A673 (cell line): ENCODE results near the gene S100Z. TPM values are rescaled to one million over a fixed set of nuclear protein-coding genes. Genes with fewer than 3 reads are reported as not detected.

Experiments
- BruUV-seq: library from RNA; stranded (reverse); fragments of 400-500 nt; replicated peaks from 2 replicates; lab custom pipeline; 2021; lab: Mats Ljungman, UMichigan
- CTCF ChIA-PET: fragments of 300-600 bp; sonication (Branson Sonifier 250); formaldehyde crosslinking; loops from one replicate; lab custom pipeline; 2022; ENCODE audit warnings: antibody characterized with exemption; lab: Charles Lee
- POLR2A ChIA-PET: fragments of 300-600 bp; sonication (Branson Sonifier 250); formaldehyde crosslinking; loops from one replicate; lab custom pipeline; 2022; ENCODE audit warnings: antibody characterized with exemption; ENCODE audit not compliant: low non-redundant PET; lab: Charles Lee
- DNase-seq: peaks from one replicate; pipeline ENCODE4 v3.0.0-alpha.2; 2015; ENCODE audit warnings: low spot score
- H3K27ac ChIP-seq: fragments of 200-600 bp; sonication (generic); 2 replicates; pipeline ENCODE4 v1.5.1; 2016; ENCODE audit warnings: mixed run types, low read depth, mild to moderate bottlenecking, mixed read lengths, antibody characterized with exemption, low read length; ENCODE audit not compliant: poor library complexity, severe bottlenecking
- H3K27me3 ChIP-seq: fragments of 200-600 bp; sonication (generic); replicated peaks from 2 replicates; pipeline ENCODE4 v1.6.1; 2017; ENCODE audit warnings: mixed run types, low read depth, mild to moderate bottlenecking, mixed read lengths, antibody characterized with exemption, low read length; ENCODE audit not compliant: insufficient read depth, poor library complexity
- H3K36me3 ChIP-seq: fragments of 200-600 bp; sonication (generic); 2 replicates; pipeline ENCODE4 v1.6.1; 2016; ENCODE audit warnings: mixed run types, mild to moderate bottlenecking, mixed read lengths, antibody characterized with exemption, low read length; ENCODE audit not compliant: insufficient read depth, poor library complexity, severe bottlenecking
- H3K4me1 ChIP-seq: fragments of 200-600 bp; sonication (generic); 2 replicates; pipeline ENCODE4 v1.6.1; 2017; ENCODE audit warnings: mixed run types, mild to moderate bottlenecking, mixed read lengths, antibody characterized with exemption, low read length; ENCODE audit not compliant: insufficient read depth, poor library complexity, severe bottlenecking
- H3K4me3 ChIP-seq: fragments of 200-600 bp; sonication (generic); 2 replicates; pipeline ENCODE4 v1.5.1; 2016; ENCODE audit warnings: low read depth, mixed run types, mild to moderate bottlenecking, mixed read lengths, low read length; ENCODE audit not compliant: poor library complexity, severe bottlenecking
- H3K9me3 ChIP-seq: fragments of 200-600 bp; sonication (generic); 2 replicates; pipeline ENCODE4 v1.6.1; 2016; ENCODE audit warnings: mixed run types, low read depth, mild to moderate bottlenecking, mixed read lengths, antibody characterized with exemption, low read length; ENCODE audit not compliant: poor library complexity, severe bottlenecking
- EZH2 ChIP-seq: fragments of 200-600 bp; sonication (generic); IDR thresholded peaks from 2 replicates; pipeline ENCODE4 v1.6.1; 2017; ENCODE audit warnings: borderline replicate concordance, low read depth, mild to moderate bottlenecking, mixed read lengths, antibody characterized with exemption, low read length; ENCODE audit not compliant: poor library complexity, severe bottlenecking
- intact Hi-C: fragments of 100-400 bp; cut with micrococcal nuclease; formaldehyde crosslinking; loops from one replicate; pipeline ENCODE4 v1.10.0; 2022; ENCODE audit not compliant: unreplicated experiment
- total RNA-seq: library from RNA; stranded (reverse); gene quantifications from 2 replicates; pipeline ENCODE4 v1.2.3, GENCODE V29; 2021
- TF ChIP-seq, protein P1 (sequence below): fragments of 300-800, 200-600 bp; sonication (generic); conservative IDR thresholded peaks from 2 replicates; pipeline ENCODE4 v1.5.1; 2017; ENCODE audit warnings: low read depth, mild to moderate bottlenecking, antibody characterized with exemption, low read length, moderate library complexity, mixed read lengths

S100Z gene
- total RNA-seq, 1 experiment from 2014 or later: not detected

GRCh38 chr5:76870046-76870445 lies 20.2 kb downstream of the S100Z start:
- H3K36me3 ChIP-seq: no peaks in the 10 kb centered on the region
- H3K4me3 ChIP-seq: no peak overlapping the region
- CTCF ChIA-PET: no interaction called here
- no peak for DNase-seq
- no peaks in the 10 kb centered on the region for H3K4me1 ChIP-seq
- TF ChIP-seq EZH2: no peak
- TF ChIP-seq, protein P1, sequence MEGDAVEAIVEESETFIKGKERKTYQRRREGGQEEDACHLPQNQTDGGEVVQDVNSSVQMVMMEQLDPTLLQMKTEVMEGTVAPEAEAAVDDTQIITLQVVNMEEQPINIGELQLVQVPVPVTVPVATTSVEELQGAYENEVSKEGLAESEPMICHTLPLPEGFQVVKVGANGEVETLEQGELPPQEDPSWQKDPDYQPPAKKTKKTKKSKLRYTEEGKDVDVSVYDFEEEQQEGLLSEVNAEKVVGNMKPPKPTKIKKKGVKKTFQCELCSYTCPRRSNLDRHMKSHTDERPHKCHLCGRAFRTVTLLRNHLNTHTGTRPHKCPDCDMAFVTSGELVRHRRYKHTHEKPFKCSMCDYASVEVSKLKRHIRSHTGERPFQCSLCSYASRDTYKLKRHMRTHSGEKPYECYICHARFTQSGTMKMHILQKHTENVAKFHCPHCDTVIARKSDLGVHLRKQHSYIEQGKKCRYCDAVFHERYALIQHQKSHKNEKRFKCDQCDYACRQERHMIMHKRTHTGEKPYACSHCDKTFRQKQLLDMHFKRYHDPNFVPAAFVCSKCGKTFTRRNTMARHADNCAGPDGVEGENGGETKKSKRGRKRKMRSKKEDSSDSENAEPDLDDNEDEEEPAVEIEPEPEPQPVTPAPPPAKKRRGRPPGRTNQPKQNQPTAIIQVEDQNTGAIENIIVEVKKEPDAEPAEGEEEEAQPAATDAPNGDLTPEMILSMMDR: no peak
- no TSS peak for BruUV-seq
- H3K27me3 ChIP-seq: no peaks in the 10 kb centered on the region
- intact Hi-C loops: no loop called here
- H3K27ac ChIP-seq: no peak overlapping the region
- POLR2A ChIA-PET: no interaction called here
- no peaks in the 10 kb centered on the region for H3K9me3 ChIP-seq

- intact Hi-C loops: no loop called here
- POLR2A ChIA-PET: no interaction called here
- no peaks in the 10 kb centered on the region for H3K27me3 ChIP-seq
- CTCF ChIA-PET: no interaction called here
- no TSS peak for BruUV-seq
- H3K36me3 ChIP-seq: no peaks in the 10 kb centered on the region
- H3K9me3 ChIP-seq: no peaks in the 10 kb centered on the region
- TF ChIP-seq, protein P1: no peak
- H3K4me1 ChIP-seq: no peaks in the 10 kb centered on the region
- H3K27ac ChIP-seq: no peak overlapping the region
- DNase-seq: no peak
- H3K4me3 ChIP-seq: no peak overlapping the region
Observed at GRCh38 chr5:76874088-76874581, 24.3 kb downstream of the S100Z start.

- DNase-seq: no peak
- H3K27me3 ChIP-seq: peaks cover 28% of the 10 kb centered on the region
- POLR2A ChIA-PET: no interaction called here
- CTCF ChIA-PET: no interaction called here
- H3K4me3 ChIP-seq: no peak overlapping the region
- no peak overlapping the region for H3K27ac ChIP-seq
- no peaks in the 10 kb centered on the region for H3K4me1 ChIP-seq
- H3K36me3 ChIP-seq: no peaks in the 10 kb centered on the region
- no peaks in the 10 kb centered on the region for H3K9me3 ChIP-seq
- intact Hi-C loops: no loop called here
- no peak for TF ChIP-seq EZH2
- TF ChIP-seq, protein P1: no peak
- BruUV-seq: no TSS peak
Observed at GRCh38 chr5:76888733-76889300, 39.0 kb downstream of the S100Z start.
